ENCODE results near the gene FUT6.

The FUT6 gene

DNA sequence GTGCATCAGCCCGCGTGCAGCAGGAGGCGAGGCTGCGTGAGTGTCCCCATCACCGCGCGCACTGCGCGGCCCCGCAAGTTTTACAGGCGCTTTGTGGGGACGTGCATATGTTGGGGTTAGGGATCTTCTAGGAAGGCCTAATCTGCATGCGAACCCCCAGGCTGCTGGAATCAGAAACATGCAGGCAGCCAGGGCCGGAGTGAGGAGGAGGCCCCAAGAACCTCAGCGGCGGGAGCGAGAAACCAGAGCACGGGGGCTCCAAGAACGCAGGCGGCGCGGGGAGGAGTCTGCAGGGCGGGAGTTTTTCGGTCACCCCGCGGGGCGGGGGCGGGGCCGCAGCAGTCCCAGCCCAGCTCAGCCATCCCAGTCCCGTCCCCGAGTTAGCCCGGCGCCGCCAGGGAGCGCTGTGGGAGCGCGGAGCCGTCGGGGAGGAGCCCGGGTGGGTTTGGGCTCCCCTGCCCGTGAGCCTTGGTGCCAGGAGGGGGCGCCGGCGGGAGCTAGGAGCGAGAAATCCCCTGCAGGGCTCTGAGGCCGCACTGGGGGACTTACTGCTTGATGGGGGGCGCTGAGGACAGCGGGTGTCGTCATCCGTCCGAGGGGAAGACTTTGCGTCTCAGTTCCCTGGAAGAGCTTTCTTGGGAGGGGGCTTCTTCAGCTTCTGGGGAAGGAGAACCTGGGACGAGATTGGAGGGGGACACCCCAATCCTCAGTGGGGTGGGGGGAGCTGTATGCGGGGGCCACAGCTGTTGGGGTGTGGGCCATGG, 35.6 kb downstream of the FUT6 start:
- DNase-seq, result peak; percentile 93

- DNase-seq, result no peak
Measured at GRCh38 chr19:5803441-5803751, 36.1 kb downstream of the FUT6 start.

GRCh38 chr19:5801796-5802619, 37.5 kb downstream of the FUT6 start:
- DNase-seq, result no peak

GRCh38 chr19:5800361-5801270, 38.9 kb downstream of the FUT6 start:
- DNase-seq, result no peak

DNA sequence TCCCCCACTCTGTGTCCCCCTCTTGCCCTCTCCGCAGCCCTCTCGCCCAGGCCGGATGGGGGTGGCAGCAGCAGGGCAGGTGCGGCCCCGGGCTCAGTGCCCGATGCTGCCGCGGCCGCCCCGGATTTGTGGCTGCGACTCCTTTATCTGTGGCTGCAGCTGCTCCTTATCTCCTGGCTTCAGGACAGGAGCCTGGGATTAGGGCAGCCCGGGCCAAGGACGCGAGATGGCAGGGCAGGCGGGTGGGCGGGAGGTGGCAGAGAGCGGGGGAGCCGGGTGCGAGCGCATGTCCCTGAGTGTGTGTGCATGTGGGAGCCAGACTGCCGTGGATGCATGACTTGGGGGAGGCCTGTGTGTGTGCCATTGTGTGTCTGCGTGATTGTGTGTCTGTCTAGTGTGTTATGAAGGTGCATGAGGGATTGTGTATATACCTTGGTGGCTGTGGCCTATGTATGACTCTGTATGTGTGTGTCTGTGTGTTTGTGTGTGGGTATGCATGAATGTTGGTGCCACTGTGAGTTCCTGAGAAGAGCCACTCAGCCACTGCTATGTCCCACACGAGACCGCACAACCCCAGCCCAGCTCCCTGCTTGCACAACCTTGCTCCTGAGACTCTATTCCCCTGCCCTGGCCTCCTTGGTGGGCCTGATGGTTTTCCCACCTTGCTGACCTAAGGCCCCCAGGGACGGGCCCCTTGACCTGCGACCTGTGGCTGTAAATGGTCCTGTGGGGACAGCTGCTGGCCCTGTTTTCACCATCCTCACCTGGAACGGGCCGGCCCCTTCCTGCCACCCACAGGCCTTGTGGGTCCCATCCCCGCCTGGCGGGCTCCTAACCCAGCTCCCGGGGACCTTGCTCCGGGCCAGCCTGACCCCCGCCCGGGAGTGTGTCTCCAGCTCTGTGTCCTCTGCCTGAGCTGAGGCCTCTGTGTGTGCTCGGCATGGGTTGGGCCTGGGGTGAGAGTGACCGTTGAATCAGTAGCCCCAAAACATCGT, 40.0 kb downstream of the FUT6 start:
- no peak for DNase-seq

GRCh38 chr19:5798244-5798643, 41.3 kb downstream of the FUT6 start:
- DNase-seq, result no peak

DNA sequence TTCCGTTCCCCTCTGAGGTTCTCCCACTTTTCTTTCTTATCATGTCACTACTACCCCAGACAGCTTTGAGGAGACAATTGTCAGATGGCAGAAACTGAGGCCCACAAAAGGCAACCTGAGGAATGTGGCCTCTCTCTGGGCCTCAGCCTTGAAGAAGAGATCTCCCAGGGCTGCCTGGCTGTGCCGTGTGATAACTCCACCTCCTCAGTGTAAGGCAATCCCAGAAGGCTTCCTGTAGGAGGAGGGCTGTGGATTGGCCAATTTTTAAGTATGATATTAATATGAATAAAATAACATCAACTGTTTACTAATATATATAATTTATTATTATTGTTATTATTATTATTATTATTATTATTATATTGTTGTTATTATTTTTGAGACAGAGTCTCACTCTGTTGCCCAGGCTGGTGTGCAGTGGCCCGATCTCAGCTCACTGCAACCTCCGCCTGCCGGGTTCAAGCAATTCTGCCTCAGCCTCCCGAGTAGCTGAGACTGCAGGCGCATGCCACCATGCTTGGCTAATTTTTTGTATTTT, 44.1 kb downstream of the FUT6 start:
- no peak for DNase-seq

DNA sequence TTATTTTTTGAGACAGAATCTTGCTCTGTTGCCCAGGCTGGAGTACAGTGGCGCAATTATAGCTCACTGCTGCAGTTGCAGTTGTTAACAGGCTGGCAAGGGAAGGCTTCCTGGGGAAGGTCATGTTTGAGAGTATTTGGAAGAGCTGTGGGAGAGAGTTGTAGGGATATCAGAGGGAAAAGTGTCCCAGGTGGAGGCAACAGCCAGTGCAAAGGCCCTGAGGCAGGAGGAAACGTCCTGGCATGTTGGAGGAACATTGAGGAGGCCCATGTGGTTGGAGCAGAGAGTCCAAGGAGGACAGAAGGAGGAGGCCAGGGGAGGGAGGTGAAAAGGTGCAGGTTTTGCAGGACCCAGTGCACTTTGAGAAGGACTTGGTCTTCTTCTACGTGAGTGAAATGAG, 46.3 kb downstream of the FUT6 start:
- DNase-seq, result no peak

DNA sequence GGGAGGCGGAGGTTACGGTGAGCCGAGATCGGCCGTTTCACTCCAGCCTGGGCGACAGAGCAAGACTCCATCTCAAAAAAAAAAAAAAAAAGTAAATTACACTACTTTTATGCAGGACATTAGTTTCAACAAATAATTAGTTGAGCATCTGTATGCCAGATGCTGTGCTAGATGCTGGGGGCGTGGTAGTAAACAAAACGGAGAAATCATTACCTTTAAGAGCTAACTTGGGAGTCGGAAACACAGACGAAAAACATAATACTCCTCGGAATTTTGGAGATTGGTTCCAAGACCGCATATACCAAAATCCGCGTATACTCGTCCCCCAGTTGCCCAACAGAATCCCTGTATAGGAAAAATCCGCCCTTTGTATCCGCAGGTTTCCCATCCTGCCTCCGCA, 47.3 kb downstream of the FUT6 start:
- no peak for DNase-seq

- peak; percentile 97 for DNase-seq
Measured at GRCh38 chr19:5790559-5791520, 48.7 kb downstream of the FUT6 start, which contains the start of gene DUS3L. DUS3L (minus strand) TSS chr19:5791163; CDS start chr19:5791141, 22 bp downstream.

- DNase-seq, result no peak
Measured at GRCh38 chr19:5789886-5790558, 49.5 kb downstream of the FUT6 start.

DNA sequence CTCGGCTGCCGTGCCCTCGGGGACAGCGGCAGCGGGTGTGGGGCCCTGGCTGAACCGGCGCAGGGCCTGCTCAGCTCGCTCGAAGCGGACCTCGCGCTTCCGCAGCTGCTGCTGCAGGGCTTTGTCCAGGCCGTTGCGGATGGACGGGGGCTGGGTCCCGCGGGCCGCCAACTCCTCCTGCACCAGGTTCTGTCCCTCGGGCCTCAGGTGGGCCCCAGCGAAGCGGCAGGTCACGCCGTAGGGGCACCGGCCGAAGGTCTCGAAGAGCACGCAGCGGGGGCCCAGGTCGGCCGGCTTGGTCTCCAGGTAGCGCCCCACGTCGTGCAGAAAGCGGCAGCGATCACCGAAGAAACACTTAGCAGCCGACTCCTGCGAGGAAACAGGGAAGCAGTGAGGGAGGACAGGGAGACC, 50.1 kb downstream of the FUT6 start:
- no peak for DNase-seq

- no peak for DNase-seq
Measured at GRCh38 chr19:5788422-5788821, 51.1 kb downstream of the FUT6 start.

GRCh38 chr19:5787409-5788182, 51.9 kb downstream of the FUT6 start:
- DNase-seq, result no peak

GRCh38 chr19:5786593-5787408, 52.7 kb downstream of the FUT6 start:
- no peak for DNase-seq

DNA sequence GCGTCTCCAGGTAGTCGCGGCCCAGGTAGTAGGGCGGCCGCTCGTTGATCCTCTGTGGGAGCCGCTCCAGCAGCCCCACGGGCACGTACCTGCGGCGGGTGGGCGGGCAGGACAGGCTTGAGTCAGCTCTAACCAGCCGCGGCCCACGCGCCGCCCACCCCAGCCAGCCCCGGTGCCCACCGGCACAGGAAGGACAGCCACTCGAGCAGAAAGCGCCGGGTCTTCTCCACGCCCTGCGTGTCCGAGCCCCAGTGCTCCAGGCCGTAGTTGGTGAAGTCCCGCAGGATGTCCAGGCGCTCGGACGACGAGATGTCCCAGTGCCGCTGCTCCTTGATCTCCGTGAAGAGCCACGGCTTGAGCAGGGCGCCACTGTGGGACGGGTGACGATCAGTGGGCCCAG, 54.1 kb downstream of the FUT6 start:
- no peak for DNase-seq

DNA sequence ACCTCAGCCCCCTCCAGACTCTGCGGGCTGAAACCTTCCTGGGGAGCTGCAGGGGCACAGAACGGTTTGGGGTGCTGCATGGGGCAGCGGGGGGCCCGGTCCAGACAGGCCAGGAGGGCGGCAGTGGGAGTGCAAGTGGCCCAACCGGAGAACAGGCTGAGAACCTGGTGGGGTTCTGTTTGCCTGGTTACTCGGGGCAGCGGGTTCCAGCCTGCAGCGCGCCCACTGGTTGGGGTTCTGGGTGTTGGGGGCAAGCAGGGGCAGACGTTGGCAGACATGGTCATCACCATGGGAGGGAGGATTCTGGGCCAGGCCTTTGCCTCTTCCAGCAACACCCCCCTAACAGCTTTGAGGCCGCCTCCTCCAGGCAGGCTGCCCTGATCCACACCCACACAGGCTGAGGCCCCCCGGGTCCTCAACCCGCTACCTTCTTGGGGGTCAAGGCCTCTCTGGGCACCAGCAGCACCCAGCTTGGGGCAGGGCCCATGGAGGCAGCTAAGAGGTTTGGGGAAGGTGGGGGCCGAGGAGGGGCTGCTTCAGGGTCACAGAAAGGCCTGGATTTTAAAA, 54.8 kb downstream of the FUT6 start, which contains the start of gene PRR22:
TSS of gene PRR22 (minus strand) at position 166 of the 567 bp plus-strand sequence. CDS start at position 80, 86 bp downstream.
- DNase-seq, result no peak
